Calu3 (cell line): ENCODE results near the gene OR8B3. TPM values are rescaled to one million over a fixed set of nuclear protein-coding genes. Genes with fewer than 3 reads are reported as not detected.

Source experiments
- BruUV-seq: library from RNA; stranded (reverse); fragments of 400-500 nt; replicated peaks from 2 replicates; lab custom pipeline; 2021; lab: Mats Ljungman, UMichigan
- CTCF ChIA-PET: fragments of 300-600 bp; sonication (Branson Sonifier 250); formaldehyde crosslinking; loops from one replicate; lab custom pipeline; 2022; ENCODE audit warnings: antibody characterized with exemption; lab: Charles Lee
- DNase-seq: peaks from one replicate; pipeline ENCODE4 v3.0.0; 2022
- H3K27ac Mint-ChIP-seq: one replicate; pipeline ENCODE4 v1.8.0; 2022; ENCODE audit warnings: mixed read lengths; ENCODE audit not compliant: unreplicated experiment
- H3K27me3 Mint-ChIP-seq: one replicate; pipeline ENCODE4 v1.8.0; 2022; ENCODE audit warnings: mixed read lengths; ENCODE audit not compliant: unreplicated experiment
- H3K36me3 Mint-ChIP-seq: one replicate; pipeline ENCODE4 v1.8.0; 2022; ENCODE audit warnings: mild to moderate bottlenecking, moderate library complexity, mixed read lengths; ENCODE audit not compliant: insufficient read depth, unreplicated experiment
- H3K4me1 Mint-ChIP-seq: one replicate; pipeline ENCODE4 v1.8.0; 2022; ENCODE audit warnings: mild to moderate bottlenecking, low read depth, mixed read lengths; ENCODE audit not compliant: unreplicated experiment
- H3K4me3 Mint-ChIP-seq: one replicate; pipeline ENCODE4 v1.8.0; 2022; ENCODE audit warnings: mild to moderate bottlenecking, low read depth, moderate library complexity, mixed read lengths; ENCODE audit not compliant: unreplicated experiment
- H3K9me3 Mint-ChIP-seq: one replicate; pipeline ENCODE4 v1.8.0; 2022; ENCODE audit warnings: low read depth, mixed read lengths; ENCODE audit not compliant: unreplicated experiment
- CTCF ChIP-seq: fragments of 200-600 bp; IDR thresholded peaks from one replicate; pipeline ENCODE4 v1.8.0; 2022; ENCODE audit warnings: antibody characterized with exemption; ENCODE audit not compliant: unreplicated experiment
- intact Hi-C: fragments of 100-400 bp; cut with micrococcal nuclease; formaldehyde crosslinking; loops from one replicate; pipeline ENCODE4 v1.10.0; 2022; ENCODE audit not compliant: unreplicated experiment
- total RNA-seq: library from RNA; stranded (reverse); gene quantifications from 2 replicates; pipeline ENCODE4 v1.2.3, GENCODE V29; 2022

OR8B3 gene
- total RNA-seq, 1 experiment from 2014 or later, result not detected

- TF ChIP-seq CTCF, result no peak
- Mint-ChIP-seq H3K36me3 (no peaks in the 10 kb centered on the region), H3K9me3 (peaks cover 6% of the 10 kb centered on the region), H3K27ac (no peak overlapping the region), H3K27me3 (peaks cover 24% of the 10 kb centered on the region), H3K4me3 (no peak overlapping the region), H3K4me1 (no peaks in the 10 kb centered on the region)
- intact Hi-C loops, result no loop called here
- DNase-seq, result no peak
- CTCF ChIA-PET, result no interaction called here
- BruUV-seq, result no TSS peak
These were observed 43.6 kb upstream of the OR8B3 start for GRCh38 chr11:124442442-124442841.

GRCh38 chr11:124441519-124441918 lies 42.7 kb upstream of the OR8B3 start:
- H3K9me3 Mint-ChIP-seq, result peaks cover 6% of the 10 kb centered on the region
- H3K4me3 Mint-ChIP-seq, result no peak overlapping the region
- H3K27me3 Mint-ChIP-seq, result peaks cover 24% of the 10 kb centered on the region
- no peaks in the 10 kb centered on the region for H3K36me3 Mint-ChIP-seq
- CTCF ChIA-PET, result no interaction called here
- no peak for TF ChIP-seq CTCF
- intact Hi-C loops, result no loop called here
- no peak overlapping the region for H3K27ac Mint-ChIP-seq
- no peaks in the 10 kb centered on the region for H3K4me1 Mint-ChIP-seq
- DNase-seq, result no peak
- BruUV-seq, result no TSS peak

- no peak overlapping the region for H3K4me3 Mint-ChIP-seq
- peaks cover 6% of the 10 kb centered on the region for H3K9me3 Mint-ChIP-seq
- CTCF ChIA-PET, result no interaction called here
- no peak for DNase-seq
- no peaks in the 10 kb centered on the region for H3K4me1 Mint-ChIP-seq
- no peaks in the 10 kb centered on the region for H3K36me3 Mint-ChIP-seq
- peaks cover 24% of the 10 kb centered on the region for H3K27me3 Mint-ChIP-seq
- no TSS peak for BruUV-seq
- intact Hi-C loops, result no loop called here
- no peak for TF ChIP-seq CTCF
- no peak overlapping the region for H3K27ac Mint-ChIP-seq
These were observed 42.3 kb upstream of the OR8B3 start for GRCh38 chr11:124441081-124441480.

GRCh38 chr11:124440608-124441007 lies 41.8 kb upstream of the OR8B3 start:
- H3K4me3 Mint-ChIP-seq, result no peak overlapping the region
- peaks cover 24% of the 10 kb centered on the region for H3K27me3 Mint-ChIP-seq
- H3K27ac Mint-ChIP-seq, result no peak overlapping the region
- no TSS peak for BruUV-seq
- H3K4me1 Mint-ChIP-seq, result no peaks in the 10 kb centered on the region
- no peak for DNase-seq
- intact Hi-C loops, result no loop called here
- no peak for TF ChIP-seq CTCF
- H3K9me3 Mint-ChIP-seq, result peaks cover 6% of the 10 kb centered on the region
- CTCF ChIA-PET, result no interaction called here
- no peaks in the 10 kb centered on the region for H3K36me3 Mint-ChIP-seq
